CD4-positive, alpha-beta T cell (primary cell): ENCODE data around the gene MYBPC3. TPM values are rescaled to one million over a fixed set of nuclear protein-coding genes. Genes with fewer than 3 reads are reported as not detected.
A peak's percentile ranks its signal among the peaks of the same experiment; 100 is the strongest.

Experiments
- ATAC-seq: fragments of 200-7000 bp; cut with Tn5 transposase; one replicate; pipeline ENCODE4 v1.10.0; 2022; ENCODE audit warnings: mild to moderate bottlenecking; ENCODE audit not compliant: poor library complexity
- CTCF ChIA-PET: fragments of 350-600 bp; sonication (Branson Sonifier 250); formaldehyde crosslinking; loops from one replicate; lab custom pipeline; 2021; ENCODE audit warnings: antibody characterized with exemption, inconsistent platforms; lab: Charles Lee
- POLR2A ChIA-PET: fragments of 350-600 bp; sonication (Branson Sonifier 250); formaldehyde crosslinking; loops from one replicate; lab custom pipeline; 2021; ENCODE audit warnings: antibody characterized with exemption, inconsistent platforms; lab: Charles Lee
- DNase-seq, 14 experiments: peaks; one replicate each; pipeline ENCODE4 v3.0.0-alpha.2; 2013 to 2020; ENCODE audit warnings: mixed read lengths in 2 of 14
- H3K27ac ChIP-seq, 2 donors: one replicate each; pipeline versions ENCODE4 v1.5.1 to v1.7.0; 2013; ENCODE audit warnings: low read length in 2 of 2, low read depth in 1 of 2, mild to moderate bottlenecking in 1 of 2
- H3K27me3 ChIP-seq, 2 experiments: 1 replicate in 1 of 2; 2 replicates in 1 of 2; pipeline versions ENCODE4 v1.6.1 to v1.7.0; 2013; ENCODE audit warnings: low read length in 2 of 2, control low read depth in 1 of 2, mild to moderate bottlenecking in 1 of 2, moderate library complexity in 1 of 2; ENCODE audit not compliant: insufficient read depth in 2 of 2, control insufficient read depth in 1 of 2
- H3K36me3 ChIP-seq: one replicate; pipeline ENCODE4 v1.6.1; 2013; ENCODE audit warnings: low read length, control low read depth; ENCODE audit not compliant: insufficient read depth
- H3K4me1 ChIP-seq: one replicate; pipeline ENCODE4 v1.6.1; 2013; ENCODE audit warnings: low read length, control low read depth; ENCODE audit not compliant: insufficient read depth
- H3K4me3 ChIP-seq: one replicate; pipeline ENCODE4 v1.5.1; 2013; ENCODE audit warnings: mild to moderate bottlenecking, low read length, moderate library complexity
- H3K9me3 ChIP-seq, 2 experiments: 1 replicate in 1 of 2; 2 replicates in 1 of 2; pipeline versions ENCODE4 v1.6.1 to v1.7.0; 2013; ENCODE audit warnings: low read length in 2 of 2, mild to moderate bottlenecking in 2 of 2, control low read depth in 1 of 2, moderate library complexity in 1 of 2; ENCODE audit not compliant: control insufficient read depth in 1 of 2, insufficient read depth in 1 of 2
- H3K27ac Mint-ChIP-seq: one replicate; pipeline ENCODE4 v1.8.0; 2020; ENCODE audit warnings: mixed read lengths
- H3K27me3 Mint-ChIP-seq: one replicate; pipeline ENCODE4 v1.8.0; 2021; ENCODE audit warnings: mixed read lengths
- H3K36me3 Mint-ChIP-seq: one replicate; pipeline ENCODE4 v1.8.0; 2021; ENCODE audit warnings: low read depth, mixed read lengths
- H3K4me1 Mint-ChIP-seq: one replicate; pipeline ENCODE4 v1.8.0; 2021; ENCODE audit warnings: low read depth, mixed read lengths
- H3K4me3 Mint-ChIP-seq: one replicate; pipeline ENCODE4 v1.8.0; 2020; ENCODE audit warnings: mild to moderate bottlenecking, mixed read lengths
- H3K9me3 Mint-ChIP-seq: one replicate; pipeline ENCODE4 v1.8.0; 2020; ENCODE audit warnings: mixed read lengths
- intact Hi-C, 2 experiments: fragments of 100-400 bp; cut with DNase I in 1 of 2; cut with micrococcal nuclease in 1 of 2; formaldehyde crosslinking; loops; one replicate each; pipeline versions ENCODE4 v1.15.1 to v1.9.0; 2023 to 2025; cut with DNase I, micrococcal nuclease
- total RNA-seq, 174 experiments: library from RNA in 2 of 174; stranded (reverse) in 2 of 174; gene quantifications; one replicate each; pipeline ENCODE4 v1.2.3 and lab custom pipeline; 2021 to 2026
- TF ChIP-seq, protein P1 (sequence below): fragments of 200-600 bp; IDR thresholded peaks from one replicate; pipeline ENCODE4 v1.8.0; 2022; ENCODE audit warnings: antibody characterized with exemption, mild to moderate bottlenecking

MYBPC3 gene
- total RNA-seq, 2 experiments from 2014 or later, result not detected

DNA sequence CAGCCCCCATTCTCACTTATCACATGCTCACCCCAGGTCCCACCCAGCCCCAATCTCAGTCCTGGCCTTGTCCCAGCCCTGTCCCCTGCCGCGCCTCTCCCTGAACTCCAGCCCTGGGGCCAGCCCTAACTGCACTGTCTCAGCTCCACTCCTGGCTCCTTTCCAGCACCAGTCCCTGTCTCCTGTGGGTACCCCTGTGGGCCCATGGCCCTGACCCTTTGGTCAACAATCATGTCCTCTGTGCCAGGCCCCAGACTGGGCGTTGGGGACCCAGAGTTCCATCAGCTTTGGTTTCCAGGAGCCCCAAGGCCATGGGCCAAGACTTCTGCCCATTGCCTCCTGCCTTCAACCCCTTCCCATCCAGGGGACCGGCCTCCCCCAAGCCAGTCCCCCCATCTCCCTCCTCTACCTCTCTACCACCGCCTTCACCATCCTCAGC is 25.1 kb upstream of the MYBPC3 start:
- Histone ChIP-seq H3K27me3 (no peaks in the 10 kb centered on the region), H3K4me1 (peaks cover 13% of the 10 kb centered on the region), H3K27ac (no peak overlapping the region), H3K9me3 (no peaks in the 10 kb centered on the region), H3K36me3 (no peaks in the 10 kb centered on the region), H3K4me3 (peak overlapping the region; percentile 38)
- intact Hi-C loops, result no loop called here
- Mint-ChIP-seq H3K36me3 (no peaks in the 10 kb centered on the region), H3K9me3 (no peaks in the 10 kb centered on the region), H3K27ac (no peak overlapping the region), H3K27me3 (no peaks in the 10 kb centered on the region), H3K4me1 (no peaks in the 10 kb centered on the region), H3K4me3 (no peak overlapping the region)
- POLR2A ChIA-PET, result interaction anchor here (0.6 kb wide), 1 partner anchor 22 kb away, joined by 3 read pairs; no protein-coding TSS in a partner anchor
- CTCF ChIA-PET, result interaction anchor here (1.0 kb wide), 1 partner anchor 34 kb away, joined by 5 read pairs; no protein-coding TSS in a partner anchor
- no peak for ATAC-seq
- DNase-seq, result no peak
- TF ChIP-seq, protein P1, sequence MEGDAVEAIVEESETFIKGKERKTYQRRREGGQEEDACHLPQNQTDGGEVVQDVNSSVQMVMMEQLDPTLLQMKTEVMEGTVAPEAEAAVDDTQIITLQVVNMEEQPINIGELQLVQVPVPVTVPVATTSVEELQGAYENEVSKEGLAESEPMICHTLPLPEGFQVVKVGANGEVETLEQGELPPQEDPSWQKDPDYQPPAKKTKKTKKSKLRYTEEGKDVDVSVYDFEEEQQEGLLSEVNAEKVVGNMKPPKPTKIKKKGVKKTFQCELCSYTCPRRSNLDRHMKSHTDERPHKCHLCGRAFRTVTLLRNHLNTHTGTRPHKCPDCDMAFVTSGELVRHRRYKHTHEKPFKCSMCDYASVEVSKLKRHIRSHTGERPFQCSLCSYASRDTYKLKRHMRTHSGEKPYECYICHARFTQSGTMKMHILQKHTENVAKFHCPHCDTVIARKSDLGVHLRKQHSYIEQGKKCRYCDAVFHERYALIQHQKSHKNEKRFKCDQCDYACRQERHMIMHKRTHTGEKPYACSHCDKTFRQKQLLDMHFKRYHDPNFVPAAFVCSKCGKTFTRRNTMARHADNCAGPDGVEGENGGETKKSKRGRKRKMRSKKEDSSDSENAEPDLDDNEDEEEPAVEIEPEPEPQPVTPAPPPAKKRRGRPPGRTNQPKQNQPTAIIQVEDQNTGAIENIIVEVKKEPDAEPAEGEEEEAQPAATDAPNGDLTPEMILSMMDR, result no peak

DNA sequence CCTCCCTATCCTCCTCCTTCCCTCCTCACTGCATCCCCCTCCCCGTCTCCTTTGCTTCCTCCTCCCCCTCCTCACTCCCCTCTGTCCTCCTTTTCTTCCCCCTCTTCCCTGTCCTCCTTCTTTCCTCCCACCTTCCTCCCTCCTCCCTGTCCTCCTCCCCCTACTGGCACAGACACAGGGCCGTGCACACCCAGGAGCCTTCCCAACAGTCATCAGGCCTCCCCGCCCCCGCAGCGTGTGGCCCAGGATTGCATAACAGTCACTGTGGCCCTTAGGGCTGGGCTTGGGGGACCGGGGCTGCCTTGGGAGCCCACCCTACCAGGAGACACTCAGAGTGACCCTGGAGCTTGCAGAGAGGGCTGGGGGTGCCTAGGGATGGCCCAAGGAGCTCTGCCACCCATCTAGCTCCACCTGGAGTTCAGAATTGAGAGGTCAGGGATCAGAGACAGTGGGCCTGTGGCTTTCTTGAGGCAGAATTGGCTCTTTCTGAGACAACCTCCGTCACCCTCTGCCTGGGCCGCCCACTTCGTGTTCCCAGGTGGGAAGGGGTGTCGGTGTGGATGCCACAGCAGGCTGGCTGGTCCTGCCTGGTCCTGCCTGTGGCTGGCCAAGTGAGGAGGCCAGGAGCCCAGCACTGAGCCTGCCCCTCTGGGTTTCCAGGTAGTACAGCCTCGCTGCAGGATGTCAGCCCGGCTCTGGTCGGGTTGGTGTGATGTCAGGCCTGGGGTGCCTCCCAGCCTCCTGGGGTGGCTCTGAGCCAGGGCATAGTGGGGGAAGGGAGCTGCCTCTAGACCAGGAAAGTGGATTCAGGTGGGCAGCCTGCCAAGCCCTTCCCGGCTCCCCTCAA is 24.2 kb upstream of the MYBPC3 start:
- H3K4me1 Mint-ChIP-seq, result no peaks in the 10 kb centered on the region
- no peak overlapping the region for H3K4me3 Mint-ChIP-seq
- peaks cover 13% of the 10 kb centered on the region for H3K4me1 ChIP-seq
- H3K27me3 Mint-ChIP-seq, result no peaks in the 10 kb centered on the region
- CTCF ChIA-PET, result interaction anchor here (1.0 kb wide), 1 partner anchor 35 kb away, joined by 5 read pairs; no protein-coding TSS in a partner anchor
- intact Hi-C loops, result no loop called here
- no peaks in the 10 kb centered on the region for H3K9me3 Mint-ChIP-seq
- H3K27ac Mint-ChIP-seq, result no peak overlapping the region
- no peaks in the 10 kb centered on the region for H3K36me3 ChIP-seq
- ATAC-seq (no peak), DNase-seq (peak in 2 of 14 experiments; percentile 36 to 57)
- no peaks in the 10 kb centered on the region for H3K9me3 ChIP-seq
- no peaks in the 10 kb centered on the region for H3K36me3 Mint-ChIP-seq
- no peak overlapping the region for H3K27ac ChIP-seq
- no peaks in the 10 kb centered on the region for H3K27me3 ChIP-seq
- H3K4me3 ChIP-seq, result peak overlapping the region; percentile 38
- TF ChIP-seq, protein P1, result no peak
- POLR2A ChIA-PET, result no interaction called here

DNA sequence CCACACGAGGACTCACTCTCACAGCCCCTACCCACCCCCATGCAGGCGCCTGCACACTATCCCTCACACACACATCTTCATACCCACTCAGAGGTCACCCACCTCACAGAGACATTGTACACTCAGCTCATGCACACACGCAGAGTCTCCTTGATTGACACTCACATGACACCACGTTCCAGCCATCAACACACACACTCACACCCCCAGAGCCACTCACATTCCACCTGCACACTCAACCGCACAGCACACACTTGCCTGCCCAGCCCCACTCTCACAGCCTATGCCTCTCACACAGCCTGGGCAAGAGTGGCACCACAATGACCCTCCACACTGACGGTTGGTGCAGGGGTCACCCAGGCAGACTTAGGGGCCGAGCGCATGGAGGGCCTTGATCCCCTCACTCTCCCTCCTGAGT is 23.6 kb upstream of the MYBPC3 start:
- ATAC-seq (no peak), DNase-seq (no peak)
- Mint-ChIP-seq H3K4me1 (no peaks in the 10 kb centered on the region), H3K27ac (no peak overlapping the region), H3K9me3 (no peaks in the 10 kb centered on the region), H3K27me3 (no peaks in the 10 kb centered on the region), H3K4me3 (no peak overlapping the region), H3K36me3 (no peaks in the 10 kb centered on the region)
- TF ChIP-seq, protein P1, result no peak
- CTCF ChIA-PET, result no interaction called here
- no peak overlapping the region for H3K27ac ChIP-seq
- H3K4me3 ChIP-seq, result peak overlapping the region; percentile 38
- POLR2A ChIA-PET, result no interaction called here
- intact Hi-C loops, result no loop called here
- H3K4me1 ChIP-seq, result peaks cover 13% of the 10 kb centered on the region
- H3K27me3 ChIP-seq, result no peaks in the 10 kb centered on the region
- H3K36me3 ChIP-seq, result no peaks in the 10 kb centered on the region
- H3K9me3 ChIP-seq, result no peaks in the 10 kb centered on the region
